ENCODE measurements around the gene TBC1D9.

GRCh38 chr4:140637836-140638235 is 118.3 kb downstream of the TBC1D9 start:
- TF ChIP-seq GATA2 (IDR thresholded peaks at IDR 0.05; ENCODE audit: low read depth, low read length) = no peak
- TF ChIP-seq GATA3 (IDR thresholded peaks at IDR 0.05; ENCODE audit: low read depth, low read length) = no peak
